ENCODE data around the gene KLHL36. TPM values are rescaled to one million over a fixed set of nuclear protein-coding genes. Genes with fewer than 3 reads are reported as not detected.

KLHL36 gene
- total RNA-seq, 4 donors from 2014 or later = 15.6 to 33.9 (median 18.2) TPM

DNA sequence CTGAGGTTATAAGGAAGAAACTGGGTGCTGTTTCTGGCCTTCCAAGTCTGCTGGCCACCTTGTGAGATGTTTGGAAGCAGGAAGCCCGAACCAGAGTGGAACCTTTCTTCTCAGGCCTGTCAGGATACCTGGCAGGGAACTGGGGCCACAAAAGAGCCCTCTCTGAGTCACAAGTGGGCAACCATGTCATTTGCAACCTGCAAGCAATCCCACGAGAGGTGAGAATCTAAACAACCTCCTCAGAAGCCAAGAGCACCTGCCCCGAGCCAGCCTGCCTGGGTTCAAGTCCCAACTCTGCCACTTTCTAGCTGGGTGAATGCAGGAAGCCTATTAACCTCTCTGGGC lies 33.7 kb upstream of the KLHL36 start:
- Histone ChIP-seq H3K36me3 (no peaks in the 10 kb centered on the region), H3K4me1 (peaks cover 12 to 14% of the 10 kb centered on the region in 2 donors), H3K27me3 (peaks cover 25 to 30% (median 26%) of the 10 kb centered on the region in 3 donors), H3K4me3 (no peak overlapping the region), H3K9me3 (no peaks in the 10 kb centered on the region), H3K27ac (no peak overlapping the region)
- ATAC-seq (no peak), DNase-seq (no peak)
- intact Hi-C loops (cut with DNase I; ENCODE audit: low total_unique reads) = no loop called here
- TF ChIP-seq POLR2A (IDR thresholded peaks at IDR 0.05) = no peak
- no peak for TF ChIP-seq CTCF (IDR thresholded peaks at IDR 0.05 in 4 of 5, conservative IDR thresholded peaks at IDR 0.05 in 1 of 5)
- in situ Hi-C loops (cut with MboI; ENCODE audit: low sequenced_read_pairs in 4 of 4) = loop anchor here in 1 of 4 donors (10.0 kb wide), 1 partner anchor 110 kb away; no protein-coding TSS in a partner anchor

GRCh38 chr16:84614968-84615813 lies 33.1 kb upstream of the KLHL36 start:
- Histone ChIP-seq H3K27me3 (peaks cover 25 to 30% (median 26%) of the 10 kb centered on the region in 3 donors), H3K4me3 (no peak overlapping the region), H3K36me3 (no peaks in the 10 kb centered on the region), H3K4me1 (peaks cover 12 to 14% of the 10 kb centered on the region in 2 donors), H3K27ac (no peak overlapping the region), H3K9me3 (no peaks in the 10 kb centered on the region)
- intact Hi-C loops (cut with DNase I; ENCODE audit: low total_unique reads) (no loop called here), in situ Hi-C loops (cut with MboI; ENCODE audit: low sequenced_read_pairs in 4 of 4) (loop anchor here in 1 of 4 donors (10.0 kb wide), 1 partner anchor 110 kb away; no protein-coding TSS in a partner anchor)
- ATAC-seq (no peak), DNase-seq (no peak)
- TF ChIP-seq CTCF (IDR thresholded peaks at IDR 0.05 in 4 of 5, conservative IDR thresholded peaks at IDR 0.05 in 1 of 5) (no peak), POLR2A (IDR thresholded peaks at IDR 0.05) (no peak)

- Histone ChIP-seq H3K9me3 (no peaks in the 10 kb centered on the region), H3K4me1 (peaks cover 12 to 14% of the 10 kb centered on the region in 2 donors), H3K27me3 (peaks cover 25 to 30% (median 26%) of the 10 kb centered on the region in 3 donors), H3K36me3 (no peaks in the 10 kb centered on the region), H3K27ac (no peak overlapping the region), H3K4me3 (peak overlapping the region in 3 of 4 donors; percentile 66 to 81 (median 71))
- TF ChIP-seq POLR2A (IDR thresholded peaks at IDR 0.05) (no peak), CTCF (IDR thresholded peaks at IDR 0.05 in 4 of 5, conservative IDR thresholded peaks at IDR 0.05 in 1 of 5) (no peak)
- intact Hi-C loops (cut with DNase I; ENCODE audit: low total_unique reads) (no loop called here), in situ Hi-C loops (cut with MboI; ENCODE audit: low sequenced_read_pairs in 4 of 4) (loop anchor here in 1 of 4 donors (10.0 kb wide), 1 partner anchor 108 kb away; no protein-coding TSS in a partner anchor)
- no peak for DNase-seq
- ATAC-seq = no peak
These were observed 31.8 kb upstream of the KLHL36 start for GRCh38 chr16:84616515-84616914.

GRCh38 chr16:84617041-84617790 lies 31.1 kb upstream of the KLHL36 start:
- Histone ChIP-seq H3K9me3 (no peaks in the 10 kb centered on the region), H3K27ac (peak overlapping the region in 3 of 4 donors; percentile 44 to 54 (median 52)), H3K4me3 (peak overlapping the region; percentile 56 to 81 (median 68)), H3K27me3 (peaks cover 25 to 30% (median 26%) of the 10 kb centered on the region in 3 donors), H3K4me1 (peaks cover 12 to 14% of the 10 kb centered on the region in 2 donors), H3K36me3 (no peaks in the 10 kb centered on the region)
- intact Hi-C loops (cut with DNase I; ENCODE audit: low total_unique reads) (no loop called here), in situ Hi-C loops (cut with MboI; ENCODE audit: low sequenced_read_pairs in 4 of 4) (loop anchor here in 1 of 4 donors (10.0 kb wide), 1 partner anchor 108 kb away; no protein-coding TSS in a partner anchor)
- TF ChIP-seq POLR2A (IDR thresholded peaks at IDR 0.05) = no peak
- TF ChIP-seq CTCF (IDR thresholded peaks at IDR 0.05 in 4 of 5, conservative IDR thresholded peaks at IDR 0.05 in 1 of 5) = no peak
- DNase-seq = no peak
- no peak for ATAC-seq
